OCI-LY1 (cell line): ENCODE measurements around the gene MYOZ1.
"Not testable (repeated sequence)": the region's sequence is repeated elsewhere in the genome, so short reads cannot be mapped to it uniquely, and the experiment has no call there.

ENCODE experiments used
- H2AFZ ChIP-seq: fragments of 200-600 bp; sonication (generic), shearing (Covaris generic); 2 replicates; pipeline ENCODE4 v1.6.0; 2014; ENCODE audit warnings: antibody characterized with exemption, mild to moderate bottlenecking, low read length
- H3F3A ChIP-seq: fragments of 200-600 bp; sonication (generic), shearing (Covaris generic); 2 replicates; pipeline ENCODE4 v1.6.0; 2014; ENCODE audit warnings: mild to moderate bottlenecking, antibody characterized with exemption, low read length, moderate library complexity; ENCODE audit not compliant: insufficient read depth
- H3K27ac ChIP-seq: fragments of 200-600 bp; sonication (generic); 2 replicates; pipeline ENCODE4 v1.5.1; 2014; ENCODE audit warnings: low read length, mixed run types, mild to moderate bottlenecking, low read depth; ENCODE audit not compliant: poor library complexity, severe bottlenecking
- H3K27me3 ChIP-seq: fragments of 200-600 bp; sonication (generic); 2 replicates; pipeline ENCODE4 v1.6.0; 2014; ENCODE audit warnings: antibody characterized with exemption, mild to moderate bottlenecking, low read length, moderate library complexity; ENCODE audit not compliant: insufficient read depth
- H3K36me3 ChIP-seq: fragments of 200-600 bp; sonication (generic); 2 replicates; pipeline ENCODE4 v1.6.1; 2014; ENCODE audit warnings: mild to moderate bottlenecking, antibody characterized with exemption, low read length, moderate library complexity, mixed read lengths; ENCODE audit not compliant: insufficient read depth
- H3K4me1 ChIP-seq: fragments of 200-600 bp; sonication (generic); 2 replicates; pipeline ENCODE4 v1.5.1; 2014; ENCODE audit warnings: mild to moderate bottlenecking, low read length, moderate library complexity; ENCODE audit not compliant: insufficient read depth, severe bottlenecking
- H3K4me2 ChIP-seq: fragments of 200-600 bp; sonication (generic), shearing (Covaris generic); 2 replicates; pipeline ENCODE4 v1.6.1; 2014; ENCODE audit warnings: low read length
- H3K4me3 ChIP-seq: fragments of 200-600 bp; sonication (generic); 2 replicates; pipeline ENCODE4 v1.5.1; 2014; ENCODE audit warnings: low read length, low read depth, mild to moderate bottlenecking, mixed read lengths; ENCODE audit not compliant: poor library complexity, severe bottlenecking
- H3K79me2 ChIP-seq: fragments of 200-600 bp; shearing (Covaris generic); 2 replicates; pipeline ENCODE4 v1.6.1; 2016; ENCODE audit warnings: mixed run types, low read length, mixed read lengths; ENCODE audit not compliant: insufficient read depth
- H3K9ac ChIP-seq: fragments of 200-600 bp; sonication (generic), shearing (Covaris generic); 2 replicates; pipeline ENCODE4 v1.6.1; 2014; ENCODE audit warnings: mild to moderate bottlenecking, low read length, mixed read lengths
- H3K9me2 ChIP-seq: fragments of 200-600 bp; sonication (generic), shearing (Covaris generic); 2 replicates; pipeline ENCODE4 v1.6.1; 2014; ENCODE audit warnings: low read depth, mild to moderate bottlenecking, low read length, mixed read lengths
- H3K9me3 ChIP-seq: fragments of 200-600 bp; shearing (Covaris generic); 2 replicates; pipeline ENCODE4 v1.6.1; 2014; ENCODE audit warnings: low read length, mixed read lengths
- H4K20me1 ChIP-seq: fragments of 200-600 bp; sonication (generic), shearing (Covaris generic); 2 replicates; pipeline ENCODE4 v1.6.0; 2016; ENCODE audit warnings: mild to moderate bottlenecking, low read length; ENCODE audit not compliant: insufficient read depth

The MYOZ1 gene

GRCh38 chr10:73666153-73666809 lies 25.0 kb upstream of the MYOZ1 start:
- H3K9me2 ChIP-seq, H3K9ac ChIP-seq, H3K4me2 ChIP-seq, H3K4me1 ChIP-seq, H3K27ac ChIP-seq, H3K4me3 ChIP-seq, H3K27me3 ChIP-seq, H3K9me3 ChIP-seq, H4K20me1 ChIP-seq, H3K36me3 ChIP-seq, H3K79me2 ChIP-seq, H2AFZ ChIP-seq, H3F3A ChIP-seq: not testable (repeated sequence)

- not testable (repeated sequence) for H3K27ac ChIP-seq, H3K4me3 ChIP-seq, H3K9ac ChIP-seq, H3K27me3 ChIP-seq, H3K4me1 ChIP-seq, H4K20me1 ChIP-seq, H3K4me2 ChIP-seq, H3K79me2 ChIP-seq, H3K36me3 ChIP-seq, H3K9me2 ChIP-seq, H3K9me3 ChIP-seq, H3F3A ChIP-seq, H2AFZ ChIP-seq
Measured at GRCh38 chr10:73665581-73665980, 24.3 kb upstream of the MYOZ1 start.

- H2AFZ ChIP-seq, H4K20me1 ChIP-seq, H3K4me1 ChIP-seq, H3K27me3 ChIP-seq, H3K27ac ChIP-seq, H3K4me3 ChIP-seq, H3K9me2 ChIP-seq, H3F3A ChIP-seq, H3K9me3 ChIP-seq, H3K36me3 ChIP-seq, H3K4me2 ChIP-seq, H3K79me2 ChIP-seq, H3K9ac ChIP-seq: not testable (repeated sequence)
Measured at GRCh38 chr10:73664156-73665040, 23.1 kb upstream of the MYOZ1 start.

GRCh38 chr10:73663621-73664020 lies 22.3 kb upstream of the MYOZ1 start:
- not testable (repeated sequence) for H3K79me2 ChIP-seq, H3K27ac ChIP-seq, H3K4me3 ChIP-seq, H3K4me2 ChIP-seq, H3K27me3 ChIP-seq, H2AFZ ChIP-seq, H4K20me1 ChIP-seq, H3K9me2 ChIP-seq, H3F3A ChIP-seq, H3K9ac ChIP-seq, H3K36me3 ChIP-seq, H3K9me3 ChIP-seq, H3K4me1 ChIP-seq

- H2AFZ ChIP-seq: not testable (repeated sequence)
Measured at GRCh38 chr10:73662705-73663104, 21.4 kb upstream of the MYOZ1 start.

More at GRCh38 chr10:73662705-73663104, 21.4 kb upstream of the MYOZ1 start:
- not testable (repeated sequence) for H3K79me2 ChIP-seq, H3K9me2 ChIP-seq, H3K27me3 ChIP-seq, H3K27ac ChIP-seq, H4K20me1 ChIP-seq, H3K4me2 ChIP-seq, H3F3A ChIP-seq, H3K36me3 ChIP-seq, H3K4me3 ChIP-seq, H3K9ac ChIP-seq, H3K9me3 ChIP-seq, H3K4me1 ChIP-seq
